HEK293T (cell line): ENCODE measurements around the gene MT1M.

Experiments
- ELF4 ChIP-seq: fragments of 450-650 bp; IDR thresholded peaks from 2 replicates; pipeline ENCODE4 v1.6.1; 2017; ENCODE audit warnings: antibody characterized with exemption
- HDGF ChIP-seq: fragments of 450-650 bp; IDR thresholded peaks from 2 replicates; pipeline ENCODE4 v1.6.1; 2017; ENCODE audit warnings: antibody characterized with exemption, borderline replicate concordance
- L3MBTL2 ChIP-seq: fragments of 450-650 bp; conservative IDR thresholded peaks from 2 replicates; pipeline ENCODE4 v1.6.1; 2016; ENCODE audit warnings: mild to moderate bottlenecking
- PKNOX1 ChIP-seq: fragments of 450-650 bp; IDR thresholded peaks from 2 replicates; pipeline ENCODE4 v1.6.1; 2016
- SP1 ChIP-seq: fragments of 450-650 bp; IDR thresholded peaks from 2 replicates; pipeline ENCODE4 v1.6.1; 2017
- SUZ12 ChIP-seq: fragments of 450-650 bp; IDR thresholded peaks from 2 replicates; pipeline ENCODE4 v1.6.1; 2016; ENCODE audit warnings: mild to moderate bottlenecking

DNA sequence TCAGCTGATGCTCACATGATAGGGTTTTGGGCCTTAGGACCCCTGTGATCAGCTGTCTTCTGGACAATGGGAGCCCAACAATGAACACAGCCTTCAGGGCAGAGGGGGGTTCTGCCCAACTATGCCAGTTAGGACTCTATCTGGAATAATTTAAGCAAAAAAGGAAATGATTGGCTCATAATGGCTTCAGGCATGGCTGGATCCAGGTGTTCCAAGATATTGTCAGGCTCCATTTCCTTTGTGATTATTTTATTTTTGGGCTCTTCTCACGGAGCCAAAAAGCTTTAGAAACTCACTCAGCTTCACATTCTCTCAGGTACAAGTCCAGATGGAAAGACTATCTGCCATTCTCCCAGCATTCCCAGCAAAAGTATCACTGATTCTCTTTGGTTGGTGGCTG lies 27.0 kb upstream of the MT1M start:
- TF ChIP-seq ELF4 (no peak), HDGF (no peak), SUZ12 (no peak), PKNOX1 (no peak), L3MBTL2 (no peak), SP1 (no peak)
